Right atrium auricular region (tissue), 2 donors: Measurements from ENCODE around the gene RGS5. TPM values are rescaled to one million over a fixed set of nuclear protein-coding genes. Genes with fewer than 3 reads are reported as not detected.

Experiments
- DNase-seq: peaks from one replicate; pipeline ENCODE4 v3.0.0-alpha.2; 2019; ENCODE audit warnings: low spot score
- H3K27ac ChIP-seq, 2 donors: fragments of 200-600 bp; sonication (generic); 1 replicate in 1 of 2; 2 replicates in 1 of 2; pipeline ENCODE4 v1.5.1; 2016 to 2019
- H3K27me3 ChIP-seq, 2 donors: fragments of 200-600 bp; sonication (generic); one replicate each; pipeline versions ENCODE4 v1.5.1 to v1.6.0; 2017 to 2019
- H3K36me3 ChIP-seq: fragments of 200-600 bp; sonication (generic); one replicate; pipeline ENCODE4 v1.5.1; 2016
- H3K4me1 ChIP-seq, 2 donors: fragments of 200-600 bp; sonication (generic); one replicate each; pipeline versions ENCODE4 v1.5.1 to v1.6.0; 2017 to 2019
- H3K4me3 ChIP-seq, 2 donors: fragments of 200-600 bp; sonication (generic); 1 replicate in 1 of 2; 2 replicates in 1 of 2; pipeline ENCODE4 v1.5.1; 2017 to 2019; ENCODE audit warnings: mild to moderate bottlenecking in 1 of 2, moderate library complexity in 1 of 2
- H3K9me3 ChIP-seq, 2 donors: fragments of 200-600 bp; sonication (generic); one replicate each; pipeline ENCODE4 v1.5.1; 2019
- CTCF ChIP-seq, 2 donors: fragments of 200-600 bp; sonication (generic); IDR thresholded peaks; one replicate each; pipeline ENCODE4 v1.5.1; 2019; ENCODE audit warnings: antibody characterized with exemption in 2 of 2
- total RNA-seq, 2 donors: library from RNA; depleted of rRNA; stranded (reverse); fragments of >200 nt; gene quantifications; one replicate each; pipeline ENCODE4 v1.1.0, GENCODE V29; 2016

The RGS5 gene
- total RNA-seq, 2 donors from 2014 or later: 43.5 to 381 TPM

- Histone ChIP-seq H3K9me3 (no peaks in the 10 kb centered on the region), H3K27ac (no peak overlapping the region), H3K36me3 (no peaks in the 10 kb centered on the region), H3K27me3 (no peaks in the 10 kb centered on the region), H3K4me1 (no peaks in the 10 kb centered on the region), H3K4me3 (no peak overlapping the region)
- TF ChIP-seq CTCF (IDR thresholded peaks at IDR 0.05): no peak
- DNase-seq: no peak
These were observed 96.2 kb downstream of the RGS5 start for GRCh38 chr1:163106364-163106987.

GRCh38 chr1:163104385-163105099 is 98.2 kb downstream of the RGS5 start:
- no peaks in the 10 kb centered on the region for H3K27me3 ChIP-seq
- H3K9me3 ChIP-seq: no peaks in the 10 kb centered on the region
- DNase-seq: no peak
- no peaks in the 10 kb centered on the region for H3K4me1 ChIP-seq
- no peak overlapping the region for H3K27ac ChIP-seq
- no peak for TF ChIP-seq CTCF (IDR thresholded peaks at IDR 0.05)
- no peaks in the 10 kb centered on the region for H3K36me3 ChIP-seq
- H3K4me3 ChIP-seq: no peak overlapping the region

GRCh38 chr1:163102590-163102989 is 100.1 kb downstream of the RGS5 start:
- no peak for TF ChIP-seq CTCF (IDR thresholded peaks at IDR 0.05)
- Histone ChIP-seq H3K4me3 (no peak overlapping the region), H3K4me1 (no peaks in the 10 kb centered on the region), H3K36me3 (no peaks in the 10 kb centered on the region), H3K27me3 (no peaks in the 10 kb centered on the region), H3K27ac (no peak overlapping the region), H3K9me3 (no peaks in the 10 kb centered on the region)
- no peak for DNase-seq

GRCh38 chr1:163095213-163095612 is 107.5 kb downstream of the RGS5 start:
- Histone ChIP-seq H3K9me3 (no peaks in the 10 kb centered on the region), H3K27ac (no peak overlapping the region), H3K36me3 (no peaks in the 10 kb centered on the region), H3K27me3 (no peaks in the 10 kb centered on the region), H3K4me1 (no peaks in the 10 kb centered on the region), H3K4me3 (no peak overlapping the region)
- DNase-seq: no peak
- no peak for TF ChIP-seq CTCF (IDR thresholded peaks at IDR 0.05)

GRCh38 chr1:163094589-163094988 is 108.1 kb downstream of the RGS5 start:
- Histone ChIP-seq H3K27ac (no peak overlapping the region), H3K36me3 (no peaks in the 10 kb centered on the region), H3K9me3 (no peaks in the 10 kb centered on the region), H3K4me1 (no peaks in the 10 kb centered on the region), H3K27me3 (no peaks in the 10 kb centered on the region), H3K4me3 (no peak overlapping the region)
- no peak for DNase-seq
- TF ChIP-seq CTCF (IDR thresholded peaks at IDR 0.05): no peak
